Bronchial epithelial cell (primary cell): ENCODE results near the gene MUCL1. TPM values are rescaled to one million over a fixed set of nuclear protein-coding genes. Genes with fewer than 3 reads are reported as not detected.
A peak's percentile ranks its signal among the peaks of the same experiment; 100 is the strongest.

Source experiments
- DNase-seq: peaks from one replicate; pipeline ENCODE4 v3.0.0-alpha.2; 2010; ENCODE audit warnings: low read depth
- FAIRE-seq: peaks from 2 replicates; lab custom pipeline; 2011; peaks lifted over from hg19 to GRCh38; lab: Jason Lieb, UNC
- H3K27me3 ChIP-seq: 2 replicates; pipeline ENCODE4 v1.5.1; 2011; ENCODE audit warnings: low read length; ENCODE audit not compliant: control insufficient read depth, insufficient read depth
- H3K36me3 ChIP-seq: 2 replicates; pipeline ENCODE4 v1.5.1; 2011; ENCODE audit warnings: low read length; ENCODE audit not compliant: control insufficient read depth, insufficient read depth
- H3K4me3 ChIP-seq: 2 replicates; pipeline ENCODE4 v1.5.1; 2011; ENCODE audit warnings: mild to moderate bottlenecking, low read depth, low read length, control low read depth
- total RNA-seq: library from RNA; depleted of rRNA; stranded (reverse); fragments of >200 nt; gene quantifications from 2 replicates; pipeline ENCODE4 v1.2.1, GENCODE V29; 2014
- TF ChIP-seq, protein P1 (sequence below): IDR thresholded peaks from 2 replicates; pipeline ENCODE4 v1.5.1; 2011; ENCODE audit warnings: mild to moderate bottlenecking, moderate library complexity, low read length, control low read depth, inconsistent platforms; ENCODE audit not compliant: insufficient read depth, severe bottlenecking

MUCL1 gene
- total RNA-seq, 1 donor from 2014 or later = not detected

DNA sequence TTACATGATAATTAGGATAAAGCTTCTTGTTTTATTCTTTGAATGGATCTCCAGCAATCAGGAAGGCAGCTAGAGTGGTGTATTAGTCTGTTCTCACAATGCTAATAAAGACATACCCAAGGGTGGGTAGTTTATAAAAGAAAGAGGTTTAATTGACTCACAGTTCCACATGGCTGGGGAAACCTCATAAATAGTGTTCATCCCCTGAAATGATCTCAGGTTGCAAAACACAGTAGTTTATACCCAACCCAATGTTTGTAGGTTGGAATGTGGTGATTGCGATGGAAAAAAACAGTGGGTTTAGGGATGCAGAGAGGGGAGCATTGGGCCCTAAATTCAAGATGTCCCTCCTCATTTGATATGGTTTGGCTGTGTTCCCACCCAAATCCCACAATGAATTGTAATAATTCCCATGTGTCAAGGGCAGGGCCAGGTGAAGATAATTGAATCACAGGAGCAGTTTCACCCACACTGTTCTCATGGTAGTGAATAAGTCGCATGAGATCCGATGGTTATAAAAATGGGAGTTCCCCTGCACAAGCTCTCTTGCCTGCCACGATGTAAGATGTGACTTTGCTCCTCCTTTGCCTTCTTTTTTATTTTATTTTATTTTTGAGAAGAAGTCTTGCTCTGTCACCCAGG, 11.5 kb downstream of the MUCL1 start:
- Histone ChIP-seq H3K36me3 (no peaks in the 10 kb centered on the region), H3K4me3 (no peak overlapping the region), H3K27me3 (no peaks in the 10 kb centered on the region)
- TF ChIP-seq, protein P1, sequence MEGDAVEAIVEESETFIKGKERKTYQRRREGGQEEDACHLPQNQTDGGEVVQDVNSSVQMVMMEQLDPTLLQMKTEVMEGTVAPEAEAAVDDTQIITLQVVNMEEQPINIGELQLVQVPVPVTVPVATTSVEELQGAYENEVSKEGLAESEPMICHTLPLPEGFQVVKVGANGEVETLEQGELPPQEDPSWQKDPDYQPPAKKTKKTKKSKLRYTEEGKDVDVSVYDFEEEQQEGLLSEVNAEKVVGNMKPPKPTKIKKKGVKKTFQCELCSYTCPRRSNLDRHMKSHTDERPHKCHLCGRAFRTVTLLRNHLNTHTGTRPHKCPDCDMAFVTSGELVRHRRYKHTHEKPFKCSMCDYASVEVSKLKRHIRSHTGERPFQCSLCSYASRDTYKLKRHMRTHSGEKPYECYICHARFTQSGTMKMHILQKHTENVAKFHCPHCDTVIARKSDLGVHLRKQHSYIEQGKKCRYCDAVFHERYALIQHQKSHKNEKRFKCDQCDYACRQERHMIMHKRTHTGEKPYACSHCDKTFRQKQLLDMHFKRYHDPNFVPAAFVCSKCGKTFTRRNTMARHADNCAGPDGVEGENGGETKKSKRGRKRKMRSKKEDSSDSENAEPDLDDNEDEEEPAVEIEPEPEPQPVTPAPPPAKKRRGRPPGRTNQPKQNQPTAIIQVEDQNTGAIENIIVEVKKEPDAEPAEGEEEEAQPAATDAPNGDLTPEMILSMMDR = no peak
- DNase-seq (no peak), FAIRE-seq (no peak)

DNA sequence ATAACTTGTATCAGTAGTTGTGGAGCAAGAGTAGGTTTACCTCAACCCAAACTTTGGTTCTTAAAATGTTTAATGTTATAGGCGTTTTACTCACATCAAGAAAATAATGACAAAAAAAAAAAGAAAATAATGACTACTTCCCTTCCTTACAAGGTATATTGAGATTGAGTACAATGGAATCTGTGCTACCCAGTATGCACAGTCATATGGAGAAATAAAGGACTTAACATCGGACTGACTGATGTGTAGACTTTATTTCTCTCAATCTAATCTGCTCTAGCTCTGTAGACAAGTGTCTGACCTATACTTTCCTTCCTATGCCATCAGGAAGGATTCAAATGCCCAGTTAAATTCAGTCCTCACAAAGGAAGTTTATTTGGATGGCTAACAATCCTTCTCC, 14.4 kb downstream of the MUCL1 start:
- TF ChIP-seq, protein P1 = no peak
- Histone ChIP-seq H3K27me3 (no peaks in the 10 kb centered on the region), H3K4me3 (no peak overlapping the region), H3K36me3 (no peaks in the 10 kb centered on the region)
- DNase-seq (no peak), FAIRE-seq (no peak)

DNA sequence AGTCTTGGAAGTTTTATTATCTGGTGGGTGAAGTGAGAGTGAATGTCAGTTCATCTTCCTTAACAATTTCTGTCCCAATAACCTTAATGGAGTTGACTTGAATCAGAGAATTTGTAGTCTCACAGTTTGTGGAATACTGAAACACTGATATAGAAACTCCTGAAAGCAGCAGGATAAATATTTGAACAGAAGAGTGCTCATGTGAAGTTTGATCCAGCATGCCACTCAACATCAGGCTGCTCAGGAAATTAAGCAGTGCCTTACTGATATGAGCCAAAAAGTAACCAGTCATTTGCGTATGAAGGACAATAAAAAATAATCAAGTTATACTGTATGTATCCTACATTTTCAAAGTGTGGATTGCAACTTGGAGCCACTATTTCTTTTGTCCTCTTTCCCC, 15.7 kb downstream of the MUCL1 start:
- FAIRE-seq = no peak
- DNase-seq = no peak
- Histone ChIP-seq H3K27me3 (no peaks in the 10 kb centered on the region), H3K4me3 (no peak overlapping the region), H3K36me3 (no peaks in the 10 kb centered on the region)
- TF ChIP-seq, protein P1 = no peak

DNA sequence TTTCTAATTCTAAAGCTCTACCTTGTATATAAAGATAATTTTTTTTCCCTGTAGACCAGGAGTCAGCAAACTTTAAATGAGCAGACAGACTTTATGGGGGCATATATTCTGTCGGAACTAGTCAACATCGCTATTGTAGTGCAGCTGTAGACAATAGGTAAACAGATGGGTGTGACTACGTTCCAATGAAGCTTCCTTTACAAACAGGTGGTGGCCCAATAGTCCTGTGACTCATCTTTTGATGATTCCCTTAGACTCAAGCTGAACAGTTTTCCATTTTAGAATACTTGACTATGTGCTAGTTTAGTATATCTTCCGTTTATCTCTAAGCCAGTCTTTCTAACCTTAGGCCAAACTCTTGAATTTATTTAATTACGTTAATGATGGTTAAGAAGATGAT, 16.3 kb downstream of the MUCL1 start:
- DNase-seq (peak; percentile 74), FAIRE-seq (no peak)
- H3K4me3 ChIP-seq = no peak overlapping the region
- TF ChIP-seq, protein P1 = no peak
- H3K36me3 ChIP-seq = no peaks in the 10 kb centered on the region
- no peaks in the 10 kb centered on the region for H3K27me3 ChIP-seq

DNA sequence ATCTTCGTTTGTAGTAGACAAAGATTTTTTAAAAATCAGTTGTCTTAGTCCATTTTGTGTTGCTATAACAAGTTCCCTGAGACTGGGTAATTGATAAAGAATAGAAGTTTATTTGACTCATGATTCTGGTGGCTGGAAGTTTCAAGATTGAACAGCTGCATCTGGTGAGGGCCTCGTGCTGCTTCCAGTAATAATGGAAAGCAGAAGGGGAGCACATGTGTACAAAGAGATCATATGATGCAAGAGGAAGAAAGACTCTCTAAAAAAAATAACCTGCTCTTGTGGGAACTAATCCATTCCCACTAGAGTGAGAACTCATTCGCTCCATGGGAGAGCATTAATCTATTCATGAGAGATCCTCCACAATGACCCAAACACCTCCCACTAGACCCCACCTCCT, 24.8 kb downstream of the MUCL1 start:
- TF ChIP-seq, protein P1 = no peak
- no peak for FAIRE-seq
- no peak for DNase-seq
- Histone ChIP-seq H3K27me3 (no peaks in the 10 kb centered on the region), H3K36me3 (no peaks in the 10 kb centered on the region), H3K4me3 (no peak overlapping the region)

DNA sequence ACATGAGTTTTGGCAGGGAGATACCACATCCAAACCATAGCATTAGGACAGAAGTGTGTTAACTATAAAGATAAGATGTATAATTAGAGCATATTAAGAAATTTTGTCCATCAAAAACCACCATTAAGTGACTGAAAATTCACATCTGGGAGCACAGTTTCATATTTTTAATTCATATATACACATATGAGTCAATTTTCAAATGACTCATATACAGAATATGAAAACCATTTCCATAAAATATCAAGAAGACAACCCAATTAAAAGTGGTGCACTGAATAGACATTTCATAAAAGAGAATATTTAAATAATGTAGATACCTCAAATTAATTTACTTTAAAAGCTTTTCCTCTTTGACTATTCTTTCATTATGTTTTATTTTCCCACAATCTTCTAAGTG, 25.3 kb downstream of the MUCL1 start:
- peak; percentile 37 for DNase-seq
- Histone ChIP-seq H3K36me3 (no peaks in the 10 kb centered on the region), H3K27me3 (no peaks in the 10 kb centered on the region), H3K4me3 (no peak overlapping the region)
- no peak for FAIRE-seq
- TF ChIP-seq, protein P1 = no peak
